GM12874 (cell line): ENCODE data around the gene HOXD9.

Experiments used
- CTCF ChIP-seq: IDR thresholded peaks from 2 replicates; pipeline ENCODE4 v1.5.1; 2011; ENCODE audit warnings: low read depth, mild to moderate bottlenecking, control low read depth, low read length, moderate library complexity; ENCODE audit not compliant: insufficient read depth

HOXD9 gene

GRCh38 chr2:176160986-176161824 lies 38.7 kb downstream of the HOXD9 start:
- no peak for TF ChIP-seq CTCF

- TF ChIP-seq CTCF = no peak
These were observed 39.5 kb downstream of the HOXD9 start for GRCh38 chr2:176161825-176162626.

GRCh38 chr2:176162911-176163671 lies 40.6 kb downstream of the HOXD9 start:
- no peak for TF ChIP-seq CTCF

GRCh38 chr2:176163672-176164056 lies 41.1 kb downstream of the HOXD9 start:
- no peak for TF ChIP-seq CTCF

GRCh38 chr2:176164201-176164600 lies 41.7 kb downstream of the HOXD9 start:
- no peak for TF ChIP-seq CTCF

GRCh38 chr2:176164611-176165369 lies 42.3 kb downstream of the HOXD9 start:
- no peak for TF ChIP-seq CTCF
